Endothelial cell of umbilical vein (primary cell): ENCODE measurements around the gene ORMDL3. TPM values are rescaled to one million over a fixed set of nuclear protein-coding genes. Genes with fewer than 3 reads are reported as not detected.

Source experiments
- BruUV-seq: library from RNA; stranded (reverse); fragments of 400-500 nt; replicated peaks from 2 replicates; lab custom pipeline; 2021; lab: Mats Ljungman, UMichigan
- CTCF ChIA-PET: fragments of 300-600, 350-600 bp; sonication (Branson Sonifier 250); formaldehyde crosslinking; loops from one replicate; lab custom pipeline; 2021; ENCODE audit warnings: antibody characterized with exemption, inconsistent platforms; lab: Charles Lee
- POLR2A ChIA-PET: fragments of 300-600, 350-600 bp; sonication (Branson Sonifier 250); formaldehyde crosslinking; loops from one replicate; lab custom pipeline; 2021; ENCODE audit warnings: antibody characterized with exemption, inconsistent platforms; lab: Charles Lee
- DNase-seq: peaks from one replicate; pipeline ENCODE4 v3.0.0-alpha.2; 2011; ENCODE audit warnings: low read depth, low spot score
- FAIRE-seq: peaks from 2 replicates; lab custom pipeline; 2011; peaks lifted over from hg19 to GRCh38; lab: Jason Lieb, UNC
- H2AFZ ChIP-seq: 2 replicates; pipeline ENCODE4 v1.6.0; 2012; ENCODE audit warnings: low read depth, low read length, control low read depth, inconsistent platforms
- H3K27ac ChIP-seq: 2 replicates; pipeline ENCODE4 v1.5.1; 2011; ENCODE audit warnings: low read depth, mild to moderate bottlenecking, control low read depth, low read length, moderate library complexity; ENCODE audit not compliant: insufficient read depth
- H3K27me3 ChIP-seq, 2 experiments: 2 replicates each; pipeline versions ENCODE4 v1.6.0 to v1.6.1; 2011; ENCODE audit warnings: low read length in 2 of 2, mixed read lengths in 1 of 2; ENCODE audit not compliant: control insufficient read depth in 2 of 2, insufficient read depth in 2 of 2
- H3K36me3 ChIP-seq, 2 experiments: 2 replicates in 1 of 2; 3 replicates in 1 of 2; pipeline ENCODE4 v1.5.1; 2011; ENCODE audit warnings: low read length in 2 of 2, mild to moderate bottlenecking in 1 of 2, moderate library complexity in 1 of 2; ENCODE audit not compliant: control insufficient read depth in 2 of 2, insufficient read depth in 2 of 2; ENCODE audit errors: extremely low read depth in 1 of 2
- H3K4me1 ChIP-seq: 3 replicates; pipeline ENCODE4 v1.5.1; 2011; ENCODE audit warnings: mild to moderate bottlenecking, low read length; ENCODE audit not compliant: control insufficient read depth, insufficient read depth; ENCODE audit errors: extremely low read depth
- H3K4me2 ChIP-seq: 2 replicates; pipeline ENCODE4 v1.6.1; 2011; ENCODE audit warnings: low read length, control low read depth, mixed read lengths; ENCODE audit not compliant: insufficient read depth
- H3K4me3 ChIP-seq, 3 experiments: fragments of 200-600 bp in 1 of 3; sonication (generic), shearing (Covaris generic) in 1 of 3; replicated peaks in 1 of 3; 2 replicates each; pipeline ENCODE4 v1.5.1; 2011 to 2016; ENCODE audit warnings: control low read depth in 3 of 3, low read length in 3 of 3, mild to moderate bottlenecking in 2 of 3, inconsistent platforms in 1 of 3, low read depth in 1 of 3, moderate library complexity in 1 of 3; ENCODE audit not compliant: insufficient read depth in 1 of 3
- H3K79me2 ChIP-seq: 2 replicates; pipeline ENCODE4 v1.6.0; 2012; ENCODE audit warnings: low read length, inconsistent platforms; ENCODE audit not compliant: control insufficient read depth, insufficient read depth
- H3K9ac ChIP-seq: replicated peaks from 2 replicates; pipeline ENCODE3; 2011; ENCODE audit warnings: low read length, control low read depth; ENCODE audit not compliant: insufficient read depth; ENCODE audit errors: extremely low read depth
- H3K9me1 ChIP-seq: replicated peaks from 3 replicates; pipeline ENCODE4 v1.6.0; 2011; ENCODE audit warnings: mild to moderate bottlenecking, low read length; ENCODE audit not compliant: control insufficient read depth, insufficient read depth; ENCODE audit errors: extremely low read depth
- H3K9me3 ChIP-seq: replicated peaks from 2 replicates; pipeline ENCODE4 v1.5.1; 2012; ENCODE audit warnings: low read length, inconsistent platforms; ENCODE audit not compliant: control insufficient read depth, insufficient read depth
- H4K20me1 ChIP-seq: replicated peaks from 2 replicates; pipeline ENCODE3; 2011; ENCODE audit warnings: mild to moderate bottlenecking, low read length; ENCODE audit not compliant: control insufficient read depth, insufficient read depth; ENCODE audit errors: extremely low read depth
- CTCF ChIP-seq, 2 donors: IDR thresholded peaks; 1 replicate in 1 of 2; 2 replicates in 1 of 2; pipeline ENCODE4 v1.5.1; 2011; ENCODE audit warnings: low read length in 2 of 2, mild to moderate bottlenecking in 2 of 2, moderate library complexity in 2 of 2, control low read depth in 1 of 2, inconsistent platforms in 1 of 2, low read depth in 1 of 2; ENCODE audit not compliant: insufficient read depth in 1 of 2; ENCODE audit errors: extremely low read depth in 1 of 2
- EZH2 ChIP-seq: IDR thresholded peaks from 2 replicates; pipeline ENCODE4 v1.6.1; 2012; ENCODE audit warnings: borderline replicate concordance, low read depth, mild to moderate bottlenecking, moderate library complexity, low read length, inconsistent platforms; ENCODE audit not compliant: severe bottlenecking
- FOS ChIP-seq: IDR thresholded peaks from 2 replicates; pipeline ENCODE4 v1.6.1; 2011; ENCODE audit warnings: mild to moderate bottlenecking, low read length, moderate library complexity, borderline replicate concordance; ENCODE audit not compliant: insufficient read depth
- GATA2 ChIP-seq: IDR thresholded peaks from 2 replicates; pipeline ENCODE4 v1.7.0; 2011; ENCODE audit warnings: low read depth, mild to moderate bottlenecking, moderate library complexity, mixed read lengths, low read length; ENCODE audit not compliant: insufficient read length, insufficient read depth
- JUN ChIP-seq: IDR thresholded peaks from 2 replicates; pipeline ENCODE4 v1.6.1; 2011; ENCODE audit warnings: borderline replicate concordance, low read depth; ENCODE audit not compliant: insufficient read length, insufficient read depth
- MAX ChIP-seq: IDR thresholded peaks from 2 replicates; pipeline ENCODE4 v1.6.1; 2011; ENCODE audit not compliant: insufficient read depth, insufficient read length
- MYC ChIP-seq: IDR thresholded peaks from one replicate; pipeline ENCODE4 v1.6.1; 2011; ENCODE audit warnings: mild to moderate bottlenecking, low read depth, low read length
- POLR2A ChIP-seq: IDR thresholded peaks from 2 replicates; pipeline ENCODE4 v1.6.1; 2012; ENCODE audit warnings: low read depth, mild to moderate bottlenecking, control low read depth, low read length
- POLR2AphosphoS5 ChIP-seq: IDR thresholded peaks from 2 replicates; pipeline ENCODE4 v1.6.1; 2012; ENCODE audit warnings: low read depth, mild to moderate bottlenecking, control low read depth, low read length, moderate library complexity; ENCODE audit not compliant: insufficient read depth
- dilution Hi-C: fragments of 300-500 bp; cut with MboI; formaldehyde crosslinking; loops from one replicate; pipeline ENCODE4 v1.15.0; 2019; ENCODE audit warnings: low sequenced_read_pairs; ENCODE audit not compliant: extremely low pct_ligation_motif_present
- intact Hi-C: fragments of 100-400 bp; cut with micrococcal nuclease; formaldehyde crosslinking; loops from one replicate; pipeline ENCODE4 v1.10.0; 2022
- polyA plus RNA-seq, 4 experiments: library from polyadenylated mRNA; depleted of rRNA in 3 of 4; stranded (reverse) in 3 of 4; unstranded in 1 of 4; fragments of >200 nt; gene quantifications; 2 replicates each; pipeline versions ENCODE4 v1.2.1 to v1.2.3, GENCODE V29; 2011 to 2012; ENCODE audit warnings: missing spikeins in 1 of 4
- total RNA-seq: library from RNA; stranded (reverse); gene quantifications from 2 replicates; pipeline ENCODE4 v1.2.3, GENCODE V29; 2021

The ORMDL3 gene
- total and polyA plus RNA-seq, 2 donors (not counting 3 experiments of a cell fraction or from before 2014, with no cell fraction given): 29.8 to 49.8 TPM

GRCh38 chr17:39951924-39952679 lies 24.7 kb upstream of the ORMDL3 start:
- Histone ChIP-seq H3K4me3 (peak overlapping the region in 2 of 3 experiments; percentile 20 to 23), H3K36me3 (no peaks in the 10 kb centered on the region), H3K4me2 (peak overlapping the region; percentile 49), H3K27me3 (peaks cover 0 to 3% of the 10 kb centered on the region in 2 experiments), H4K20me1 (no peaks in the 10 kb centered on the region), H3K4me1 (peaks cover 3% of the 10 kb centered on the region), H3K9ac (no peak overlapping the region), H3K9me3 (no peaks in the 10 kb centered on the region), H3K79me2 (no peaks in the 10 kb centered on the region), H2AFZ (peak overlapping the region; percentile 97), H3K27ac (no peak overlapping the region), H3K9me1 (no peaks in the 10 kb centered on the region)
- no peak for TF ChIP-seq EZH2
- TF ChIP-seq JUN: no peak
- no peak for TF ChIP-seq CTCF (IDR thresholded peaks at IDR 0.05; ENCODE audit: extremely low read depth in 1 of 2, insufficient read depth in 1 of 2, low read depth in 1 of 2, low read length in 2 of 2)
- TF ChIP-seq MYC: no peak
- TF ChIP-seq FOS: no peak
- TF ChIP-seq GATA2: no peak
- no peak for TF ChIP-seq MAX
- TF ChIP-seq POLR2AphosphoS5: no peak
- TF ChIP-seq POLR2A: no peak
- intact Hi-C loops: loop anchor here (1.0 to 10.0 kb wide), 2 partner anchors 23 to 327 kb away; partner anchors contain the start of gene PPP1R1B
- POLR2A ChIA-PET: interaction anchor here (0.6 kb wide), 4 partner anchors 251 to 1500 kb away, joined by 3 to 5 read pairs (median 3); no protein-coding TSS in a partner anchor
- FAIRE-seq (no peak), DNase-seq (no peak)
- CTCF ChIA-PET: interaction anchor here (1.5 to 7.0 kb wide), 2 partner anchors 28 to 222 kb away, joined by 3 to 108 read pairs; partner anchors contain the start of genes MIEN1 and PSMD3
- BruUV-seq: no TSS peak
- dilution Hi-C loops: no loop called here
